Cerebellar cortex (tissue), 1 donor: ENCODE results near the gene CD59.
"Not testable (repeated sequence)": the region's sequence is repeated elsewhere in the genome, so short reads cannot be mapped to it uniquely, and the experiment has no call there.

Experiments
- DNase-seq: peaks from one replicate; pipeline ENCODE4 v3.0.0-alpha.2; 2015; ENCODE audit warnings: low spot score

Gene CD59

GRCh38 chr11:33713151-33713855 is 22.9 kb downstream of the CD59 start:
- DNase-seq, result no peak

- DNase-seq, result no peak
These were observed 23.8 kb downstream of the CD59 start for GRCh38 chr11:33712436-33712835.

GRCh38 chr11:33709466-33709865 is 26.8 kb downstream of the CD59 start:
- DNase-seq, result peak; percentile 54

GRCh38 chr11:33708985-33709384 is 27.2 kb downstream of the CD59 start:
- no peak for DNase-seq

GRCh38 chr11:33707831-33708230 is 28.4 kb downstream of the CD59 start:
- DNase-seq, result not testable (repeated sequence)

- no peak for DNase-seq
These were observed 29.3 kb downstream of the CD59 start for GRCh38 chr11:33706966-33707365.

- DNase-seq, result no peak
These were observed 29.7 kb downstream of the CD59 start for GRCh38 chr11:33706546-33706945.

- no peak for DNase-seq
These were observed 31.8 kb downstream of the CD59 start for GRCh38 chr11:33704240-33705002.

- DNase-seq, result no peak
These were observed 32.4 kb downstream of the CD59 start for GRCh38 chr11:33703788-33704187.

- DNase-seq, result no peak
These were observed 33.0 kb downstream of the CD59 start for GRCh38 chr11:33703234-33703633.

- no peak for DNase-seq
These were observed 34.7 kb downstream of the CD59 start for GRCh38 chr11:33701302-33702230.

GRCh38 chr11:33700502-33701271 is 35.5 kb downstream of the CD59 start, which contains the start of gene C11orf91:
Gene C11orf91, minus strand, starts transcription at chr11:33700826. Its CDS starts 86 bp downstream, at chr11:33700740.
- peak; percentile 80 for DNase-seq

- no peak for DNase-seq
These were observed 36.1 kb downstream of the CD59 start for GRCh38 chr11:33700063-33700501.

- no peak for DNase-seq
These were observed 36.6 kb downstream of the CD59 start for GRCh38 chr11:33699515-33700062.

- DNase-seq, result no peak
These were observed 37.3 kb downstream of the CD59 start for GRCh38 chr11:33698921-33699320.

- DNase-seq, result no peak
These were observed 38.2 kb downstream of the CD59 start for GRCh38 chr11:33697997-33698396.

- no peak for DNase-seq
These were observed 39.1 kb downstream of the CD59 start for GRCh38 chr11:33696931-33697638.

- no peak for DNase-seq
These were observed 39.8 kb downstream of the CD59 start for GRCh38 chr11:33696411-33696810.

- no peak for DNase-seq
These were observed 41.1 kb downstream of the CD59 start for GRCh38 chr11:33695051-33695566.

GRCh38 chr11:33694346-33695050 is 41.7 kb downstream of the CD59 start:
- no peak for DNase-seq
